IMR-90 (cell line): ENCODE data around the gene SAMSN1. TPM values are rescaled to one million over a fixed set of nuclear protein-coding genes. Genes with fewer than 3 reads are reported as not detected.

Experiments
- ATAC-seq: fragments of 200-7000 bp; cut with Tn5 transposase; 2 replicates; pipeline ENCODE4 v1.9.1; 2020; ENCODE audit warnings: low read depth, mild to moderate bottlenecking, moderate library complexity
- BruUV-seq: library from RNA; stranded (reverse); fragments of 400-500 nt; replicated peaks from 2 replicates; lab custom pipeline; 2021; lab: Mats Ljungman, UMichigan
- CTCF ChIA-PET: fragments of 300-600 bp; formaldehyde crosslinking; extraction: SDS; loops from one replicate; lab custom pipeline; 2021; ENCODE audit warnings: antibody characterized with exemption; lab: Yijun Ruan, JAX
- POLR2A ChIA-PET: fragments of 300-600 bp; sonication (Branson Sonifier 250); formaldehyde crosslinking; loops from one replicate; lab custom pipeline; 2022; ENCODE audit warnings: antibody characterized with exemption; ENCODE audit not compliant: unreplicated experiment; lab: Charles Lee
- DNase-seq: peaks from one replicate; pipeline ENCODE4 v3.0.0; 2013
- H2AFZ ChIP-seq: replicated peaks from 2 replicates; pipeline ENCODE3; 2013; ENCODE audit warnings: low read length, mild to moderate bottlenecking; ENCODE audit not compliant: poor library complexity
- H2AK5ac ChIP-seq: 2 replicates; pipeline ENCODE4 v1.6.1; 2013; ENCODE audit warnings: low read depth, low read length, inconsistent platforms
- H2AK9ac ChIP-seq: replicated peaks from 2 replicates; pipeline ENCODE3; 2013; ENCODE audit warnings: mild to moderate bottlenecking, low read depth, low read length, moderate library complexity; ENCODE audit not compliant: poor library complexity
- H2BK120ac ChIP-seq: 2 replicates; pipeline ENCODE4 v1.6.1; 2013; ENCODE audit warnings: low read depth, low read length, inconsistent platforms
- H2BK15ac ChIP-seq: 3 replicates; pipeline ENCODE4 v1.6.1; 2013; ENCODE audit warnings: low read depth, low read length, inconsistent platforms
- H2BK20ac ChIP-seq: 2 replicates; pipeline ENCODE4 v1.6.1; 2013; ENCODE audit warnings: low read depth, mild to moderate bottlenecking, inconsistent platforms, low read length, moderate library complexity
- H2BK5ac ChIP-seq: 2 replicates; pipeline ENCODE4 v1.6.1; 2013; ENCODE audit warnings: mild to moderate bottlenecking, low read depth, low read length, inconsistent platforms; ENCODE audit not compliant: poor library complexity, severe bottlenecking
- H3K14ac ChIP-seq: replicated peaks from 2 replicates; pipeline ENCODE4 v1.6.1; 2013; ENCODE audit warnings: low read depth, low read length, inconsistent platforms
- H3K18ac ChIP-seq: 2 replicates; pipeline ENCODE4 v1.6.1; 2013; ENCODE audit warnings: low read depth, low read length, control low read depth
- H3K23ac ChIP-seq: 2 replicates; pipeline ENCODE4 v1.6.1; 2013; ENCODE audit warnings: low read depth, low read length, inconsistent platforms
- H3K27ac ChIP-seq: 2 replicates; pipeline ENCODE4 v1.5.1; 2013; ENCODE audit warnings: mild to moderate bottlenecking, control low read depth, low read length; ENCODE audit not compliant: insufficient read depth
- H3K27me3 ChIP-seq: 2 replicates; pipeline ENCODE4 v1.6.1; 2013; ENCODE audit warnings: low read length; ENCODE audit not compliant: control insufficient read depth, insufficient read depth
- H3K36me3 ChIP-seq: 2 replicates; pipeline ENCODE4 v1.6.1; 2013; ENCODE audit warnings: low read length, mixed read lengths; ENCODE audit not compliant: control insufficient read depth, insufficient read depth
- H3K4ac ChIP-seq: 2 replicates; pipeline ENCODE4 v1.6.1; 2013; ENCODE audit warnings: low read depth, low read length, inconsistent platforms
- H3K4me1 ChIP-seq: 2 replicates; pipeline ENCODE4 v1.6.1; 2013; ENCODE audit warnings: low read length, mixed read lengths; ENCODE audit not compliant: control insufficient read depth, insufficient read depth
- H3K4me2 ChIP-seq: 2 replicates; pipeline ENCODE4 v1.6.1; 2013; ENCODE audit warnings: low read depth, mild to moderate bottlenecking, control low read depth, low read length, moderate library complexity
- H3K4me3 ChIP-seq: 2 replicates; pipeline ENCODE4 v1.5.1; 2013; ENCODE audit warnings: low read depth, mild to moderate bottlenecking, control low read depth, low read length, moderate library complexity; ENCODE audit not compliant: insufficient read depth
- H3K56ac ChIP-seq: 2 replicates; pipeline ENCODE4 v1.6.1; 2013; ENCODE audit warnings: low read length, inconsistent platforms; ENCODE audit not compliant: insufficient read depth; ENCODE audit errors: extremely low read depth
- H3K79me1 ChIP-seq, 2 experiments: 2 replicates each; pipeline ENCODE4 v1.6.1; 2013; ENCODE audit warnings: low read length in 2 of 2, inconsistent platforms in 1 of 2, low read depth in 1 of 2
- H3K9ac ChIP-seq: 2 replicates; pipeline ENCODE4 v1.6.1; 2013; ENCODE audit warnings: low read depth, low read length, control low read depth
- H3K9me1 ChIP-seq: 2 replicates; pipeline ENCODE4 v1.6.1; 2013; ENCODE audit warnings: low read length, inconsistent platforms; ENCODE audit not compliant: insufficient read depth
- H3K9me3 ChIP-seq: 2 replicates; pipeline ENCODE4 v1.6.1; 2013; ENCODE audit warnings: low read length; ENCODE audit not compliant: control insufficient read depth, insufficient read depth
- H4K20me1 ChIP-seq: 2 replicates; pipeline ENCODE4 v1.6.1; 2013; ENCODE audit warnings: low read length, inconsistent platforms; ENCODE audit not compliant: insufficient read depth
- H4K5ac ChIP-seq: 2 replicates; pipeline ENCODE4 v1.6.1; 2013; ENCODE audit warnings: mild to moderate bottlenecking, low read depth, low read length, control low read depth
- H4K8ac ChIP-seq, 2 experiments: 2 replicates each; pipeline ENCODE4 v1.6.1; 2013; ENCODE audit warnings: low read depth in 2 of 2, low read length in 2 of 2, control low read depth in 1 of 2, inconsistent platforms in 1 of 2
- H4K91ac ChIP-seq: 2 replicates; pipeline ENCODE4 v1.6.1; 2013; ENCODE audit warnings: low read depth, low read length, inconsistent platforms; ENCODE audit not compliant: insufficient read depth
- BHLHE40 ChIP-seq: fragments of 150-350 bp; IDR thresholded peaks from 2 replicates; pipeline ENCODE4 v1.6.1; 2016; ENCODE audit warnings: mild to moderate bottlenecking, low read depth, low read length
- CEBPB ChIP-seq: IDR thresholded peaks from 2 replicates; pipeline ENCODE4 v1.6.1; 2012; ENCODE audit warnings: low read depth, low read length, improper control_type of control experiment
- CHD1 ChIP-seq: IDR thresholded peaks from 2 replicates; pipeline ENCODE4 v1.6.1; 2012; ENCODE audit warnings: low read depth, low read length, improper control_type of control experiment
- CTCF ChIP-seq: conservative IDR thresholded peaks from 2 replicates; pipeline ENCODE4 v1.5.1; 2012; ENCODE audit warnings: mild to moderate bottlenecking, low read depth, low read length, improper control_type of control experiment
- ELK1 ChIP-seq: fragments of 150-350 bp; IDR thresholded peaks from 2 replicates; pipeline ENCODE4 v1.6.1; 2016; ENCODE audit warnings: low read depth, mild to moderate bottlenecking, low read length, moderate library complexity, borderline replicate concordance
- FOS ChIP-seq: fragments of 150-350 bp; IDR thresholded peaks from 2 replicates; pipeline ENCODE4 v1.6.1; 2016; ENCODE audit warnings: low read depth, low read length
- MAFK ChIP-seq: IDR thresholded peaks from 2 replicates; pipeline ENCODE4 v1.6.1; 2012; ENCODE audit warnings: low read depth, low read length, improper control_type of control experiment
- MAZ ChIP-seq: IDR thresholded peaks from 2 replicates; pipeline ENCODE4 v1.6.1; 2012; ENCODE audit warnings: low read depth, mild to moderate bottlenecking, low read length, improper control_type of control experiment, moderate library complexity, borderline replicate concordance
- MXI1 ChIP-seq: IDR thresholded peaks from 2 replicates; pipeline ENCODE4 v1.6.1; 2012; ENCODE audit warnings: low read depth, mild to moderate bottlenecking, low read length, moderate library complexity, borderline replicate concordance
- NFE2L2 ChIP-seq: fragments of 150-350 bp; IDR thresholded peaks from 2 replicates; pipeline ENCODE4 v1.6.1; 2016; ENCODE audit warnings: low read depth, mild to moderate bottlenecking, low read length
- POLR2A ChIP-seq: IDR thresholded peaks from 2 replicates; pipeline ENCODE4 v1.6.1; 2012; ENCODE audit warnings: mild to moderate bottlenecking, low read depth, low read length
- RAD21 ChIP-seq: IDR thresholded peaks from 2 replicates; pipeline ENCODE4 v1.6.1; 2012; ENCODE audit warnings: low read length, improper control_type of control experiment
- RCOR1 ChIP-seq: IDR thresholded peaks from 2 replicates; pipeline ENCODE4 v1.6.1; 2012; ENCODE audit warnings: mild to moderate bottlenecking, low read length, improper control_type of control experiment; ENCODE audit not compliant: insufficient replicate concordance
- RFX5 ChIP-seq: IDR thresholded peaks from 2 replicates; pipeline ENCODE4 v1.8.0; 2012; ENCODE audit warnings: low read depth, mild to moderate bottlenecking, low read length, moderate library complexity
- SMC3 ChIP-seq: fragments of 150-350 bp; IDR thresholded peaks from 2 replicates; pipeline ENCODE4 v1.6.1; 2016; ENCODE audit warnings: low read depth, mild to moderate bottlenecking, antibody characterized with exemption, low read length, moderate library complexity
- dilution Hi-C: fragments of 300-500 bp; cut with HindIII; formaldehyde crosslinking; loops from one replicate; pipeline ENCODE4 v1.14.3; 2018; ENCODE audit warnings: low sequenced_read_pairs; ENCODE audit not compliant: unreplicated experiment
- in situ Hi-C: fragments of 300-500 bp; cut with MboI; formaldehyde crosslinking; loops from 3 replicates; pipeline ENCODE4 v1.14.3; 2019; ENCODE audit warnings: low sequenced_read_pairs, inconsistent platforms, mixed read lengths
- intact Hi-C: fragments of 100-400 bp; cut with micrococcal nuclease; formaldehyde crosslinking; loops from 2 replicates; pipeline ENCODE4 v1.10.0; 2022
- polyA plus RNA-seq, 3 experiments: library from polyadenylated mRNA; depleted of rRNA; stranded (reverse); fragments of >200 nt; gene quantifications; 2 replicates each; pipeline ENCODE4 v1.2.3, GENCODE V29; 2012; ENCODE audit warnings: low replicate concordance in 1 of 3
- total RNA-seq: library from RNA; depleted of rRNA; stranded (reverse); fragments of >200 nt; gene quantifications from 2 replicates; pipeline ENCODE4 v1.2.3, GENCODE V29; 2012
- TF ChIP-seq, protein P1 (sequence below): fragments of 150-350 bp; IDR thresholded peaks from 2 replicates; pipeline ENCODE4 v1.6.1; 2017; ENCODE audit warnings: mild to moderate bottlenecking, antibody characterized with exemption, low read length, low read depth

SAMSN1 gene
- total and polyA plus RNA-seq, 2 of the 4 experiments (the other 2 are of a cell fraction) = not detected

GRCh38 chr21:14538483-14538882 is 7.6 kb downstream of the SAMSN1 start:
- Histone ChIP-seq H2BK5ac (no peak overlapping the region), H3K4me2 (no peak overlapping the region), H3K79me1 (no peaks in the 10 kb centered on the region), H3K56ac (no peak overlapping the region), H3K4me3 (no peak overlapping the region), H4K8ac (no peak overlapping the region), H2BK15ac (no peak overlapping the region), H3K36me3 (no peaks in the 10 kb centered on the region), H3K27me3 (no peaks in the 10 kb centered on the region), H3K9me1 (no peaks in the 10 kb centered on the region), H3K4me1 (no peaks in the 10 kb centered on the region), H2AK9ac (no peak overlapping the region), H3K27ac (no peak overlapping the region), H2AFZ (no peak overlapping the region), H3K4ac (no peak overlapping the region), H3K9ac (no peak overlapping the region), H3K18ac (no peak overlapping the region), H2BK120ac (no peak overlapping the region), H2AK5ac (no peak overlapping the region), H3K9me3 (no peaks in the 10 kb centered on the region), H4K5ac (no peak overlapping the region), H2BK20ac (no peak overlapping the region), H3K14ac (no peak overlapping the region), H3K23ac (no peak overlapping the region), H4K20me1 (no peaks in the 10 kb centered on the region), H4K91ac (no peak overlapping the region)
- DNase-seq = no peak
- in situ Hi-C loops = no loop called here
- no peak for TF ChIP-seq FOS
- TF ChIP-seq RAD21 = no peak
- no peak for TF ChIP-seq SMC3
- no peak for TF ChIP-seq ELK1
- no peak for TF ChIP-seq RFX5
- TF ChIP-seq MXI1 = no peak
- no peak for TF ChIP-seq CTCF
- no peak for TF ChIP-seq POLR2A
- TF ChIP-seq, protein P1, sequence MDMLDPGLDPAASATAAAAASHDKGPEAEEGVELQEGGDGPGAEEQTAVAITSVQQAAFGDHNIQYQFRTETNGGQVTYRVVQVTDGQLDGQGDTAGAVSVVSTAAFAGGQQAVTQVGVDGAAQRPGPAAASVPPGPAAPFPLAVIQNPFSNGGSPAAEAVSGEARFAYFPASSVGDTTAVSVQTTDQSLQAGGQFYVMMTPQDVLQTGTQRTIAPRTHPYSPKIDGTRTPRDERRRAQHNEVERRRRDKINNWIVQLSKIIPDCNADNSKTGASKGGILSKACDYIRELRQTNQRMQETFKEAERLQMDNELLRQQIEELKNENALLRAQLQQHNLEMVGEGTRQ = no peak
- TF ChIP-seq CEBPB = no peak
- TF ChIP-seq BHLHE40 = no peak
- no peak for TF ChIP-seq NFE2L2
- no peak for TF ChIP-seq MAFK
- TF ChIP-seq RCOR1 = no peak
- TF ChIP-seq MAZ = no peak
- TF ChIP-seq CHD1 = no peak
- intact Hi-C loops = no loop called here
- dilution Hi-C loops = no loop called here
- no TSS peak for BruUV-seq
- CTCF ChIA-PET = no interaction called here
- ATAC-seq = no peak
- POLR2A ChIA-PET = no interaction called here
